GDM1 (cell line): ENCODE data around the gene KDM4F.

Source experiments
- DNase-seq: peaks from one replicate; lab custom pipeline; 2025; lab: John Stamatoyannopoulos, UW

The KDM4F gene

DNA sequence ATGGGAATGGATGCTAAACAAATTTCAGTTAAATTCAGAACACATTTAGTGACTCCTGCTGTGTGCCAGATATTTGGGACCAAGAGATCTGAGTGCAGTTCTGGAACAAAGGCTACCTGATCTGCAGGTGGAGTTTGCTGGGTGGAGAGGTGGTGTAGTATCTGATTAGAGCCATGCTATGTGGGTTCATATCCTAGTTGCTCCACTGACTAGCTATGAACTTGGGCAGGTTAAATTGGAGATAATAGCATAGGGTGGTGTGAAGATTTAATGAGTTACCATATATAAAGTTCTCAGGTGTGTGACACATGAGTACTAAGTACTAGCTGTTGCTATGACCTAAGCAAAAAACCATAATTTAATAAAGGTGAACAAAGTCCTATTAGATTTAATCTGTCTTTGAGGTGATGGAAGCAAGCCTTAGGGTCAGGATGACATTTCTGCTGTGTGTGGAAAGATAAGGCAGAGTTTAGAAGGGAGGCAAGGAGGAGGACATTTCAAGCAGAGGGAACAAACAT is 42.5 kb downstream of the KDM4F start:
- no peak for DNase-seq

DNA sequence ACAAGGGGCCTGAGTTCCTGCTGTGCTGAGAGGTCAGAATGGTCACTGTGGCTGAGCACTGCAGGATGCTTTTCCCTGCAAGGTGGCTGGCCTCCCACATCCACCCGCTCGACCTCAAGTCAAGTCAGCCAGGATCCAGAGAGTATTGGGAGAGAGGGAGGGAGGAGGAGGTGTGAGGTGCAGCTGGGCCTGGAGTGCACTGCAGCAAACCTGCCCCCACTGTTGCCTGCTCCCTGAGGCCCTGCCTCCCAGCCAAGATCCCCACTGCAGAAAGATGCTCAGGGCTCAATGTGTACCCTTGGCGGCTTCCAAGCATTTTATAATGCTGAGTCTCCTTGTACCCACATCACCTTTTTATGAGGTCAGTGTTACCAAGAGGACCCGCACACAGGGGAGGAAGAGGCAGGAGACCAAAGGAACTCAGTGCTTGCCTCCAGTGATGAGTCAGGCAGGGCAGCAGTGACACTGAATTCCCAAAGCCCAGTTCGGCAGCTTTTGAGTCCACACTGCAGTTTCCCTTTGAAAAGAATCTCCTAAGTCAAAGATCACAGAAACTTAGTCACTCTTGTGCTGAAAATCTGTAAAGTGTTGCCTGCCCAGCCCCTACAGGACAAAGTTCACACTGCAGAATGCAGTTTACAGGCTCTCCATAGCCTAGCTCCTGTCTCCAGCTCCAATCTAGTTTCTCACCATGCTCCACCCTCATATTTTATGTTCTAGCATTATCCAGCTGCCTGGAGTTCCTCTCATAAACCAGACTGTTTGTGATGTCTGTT is 43.5 kb downstream of the KDM4F start:
- DNase-seq = no peak

DNA sequence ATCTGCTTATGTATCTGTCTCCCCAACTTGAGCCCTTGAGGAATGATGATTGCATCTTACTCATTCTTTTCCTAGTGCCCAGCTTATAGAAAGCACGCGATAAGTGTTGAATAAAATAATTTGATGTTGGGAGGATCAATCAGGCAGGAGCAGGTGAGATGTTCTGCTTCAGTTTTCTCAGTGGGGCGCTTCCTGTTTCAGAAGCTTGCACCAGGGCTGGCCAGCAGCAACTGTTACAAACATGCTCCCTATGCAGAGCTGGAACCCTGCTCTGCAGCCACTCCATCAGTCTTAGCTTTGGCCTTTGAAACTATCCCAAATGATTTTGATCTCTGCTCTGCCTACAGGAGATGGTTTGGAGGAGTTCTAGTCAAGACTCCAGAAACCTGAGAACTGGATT is 44.3 kb downstream of the KDM4F start:
- no peak for DNase-seq

DNA sequence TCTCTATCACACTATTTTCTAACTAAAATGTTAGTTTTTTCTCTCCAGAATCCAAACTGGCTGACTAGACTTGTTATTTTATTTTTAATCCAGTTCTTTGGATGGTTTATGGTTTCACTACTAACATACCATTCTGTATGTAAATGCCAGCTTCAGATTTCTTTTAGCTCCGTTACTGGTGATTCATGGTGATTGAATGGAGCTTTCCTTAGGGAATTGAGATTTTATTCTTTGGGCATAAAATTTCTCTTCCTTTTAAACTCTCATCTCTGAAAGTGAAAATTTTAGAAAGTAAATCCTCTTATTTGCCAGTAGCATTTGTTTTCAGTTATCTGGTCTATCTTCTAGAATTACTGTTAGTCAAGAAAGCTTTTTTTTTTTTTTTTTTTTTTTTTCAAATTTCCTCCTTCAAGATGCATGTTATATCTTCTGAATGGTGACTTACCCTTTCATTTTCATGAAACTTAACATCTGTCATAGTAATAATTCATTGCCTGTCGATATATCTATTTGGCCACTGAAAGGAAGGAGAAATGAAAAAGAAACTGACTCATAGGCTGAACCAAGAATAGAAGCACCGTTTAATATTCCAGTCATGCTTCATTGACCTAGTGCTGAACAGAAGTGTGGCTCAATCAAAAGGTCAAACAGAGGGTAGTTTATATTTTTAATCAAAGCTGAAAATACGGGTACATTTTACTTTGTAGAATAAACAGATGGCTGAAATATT is 46.8 kb downstream of the KDM4F start:
- DNase-seq = no peak

DNA sequence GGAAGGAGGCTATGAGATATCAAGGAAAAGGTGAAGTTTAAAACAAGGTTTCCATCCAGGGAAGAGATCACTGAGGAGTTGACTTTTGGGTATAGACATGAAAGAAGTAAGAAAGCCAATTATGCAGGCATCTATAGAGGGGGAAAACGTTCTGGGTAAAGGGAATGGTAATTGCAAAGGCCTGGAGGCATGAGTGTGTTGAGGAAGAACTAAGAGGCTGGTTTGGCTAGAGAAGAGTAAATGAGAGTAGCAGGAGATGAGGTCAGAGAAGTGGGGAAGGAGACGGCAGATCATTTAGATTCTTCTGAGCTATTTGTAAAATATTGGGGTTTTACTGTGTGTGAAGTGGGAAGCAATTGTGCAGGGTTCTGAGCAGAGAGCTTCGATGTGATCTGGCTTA is 48.0 kb downstream of the KDM4F start:
- no peak for DNase-seq

DNA sequence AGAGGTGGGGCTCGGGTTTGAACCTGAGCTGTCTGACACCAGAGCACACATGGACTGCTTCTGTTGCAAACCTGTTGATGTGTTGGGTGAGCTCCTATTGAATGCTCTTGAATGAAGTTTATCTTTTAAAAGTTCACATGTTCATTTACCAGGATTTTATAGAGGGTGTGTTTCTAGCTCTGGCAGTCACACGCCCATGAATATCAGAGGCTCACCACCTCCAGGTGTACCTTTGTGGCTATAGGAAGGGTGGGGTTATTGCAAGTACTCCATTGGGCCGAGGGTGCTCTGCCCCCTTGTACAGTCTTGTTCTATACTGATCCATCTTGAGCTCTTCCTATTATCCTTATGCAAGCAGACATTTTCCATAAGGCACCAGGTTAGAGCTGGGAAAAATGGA is 49.6 kb downstream of the KDM4F start:
- DNase-seq = no peak

DNA sequence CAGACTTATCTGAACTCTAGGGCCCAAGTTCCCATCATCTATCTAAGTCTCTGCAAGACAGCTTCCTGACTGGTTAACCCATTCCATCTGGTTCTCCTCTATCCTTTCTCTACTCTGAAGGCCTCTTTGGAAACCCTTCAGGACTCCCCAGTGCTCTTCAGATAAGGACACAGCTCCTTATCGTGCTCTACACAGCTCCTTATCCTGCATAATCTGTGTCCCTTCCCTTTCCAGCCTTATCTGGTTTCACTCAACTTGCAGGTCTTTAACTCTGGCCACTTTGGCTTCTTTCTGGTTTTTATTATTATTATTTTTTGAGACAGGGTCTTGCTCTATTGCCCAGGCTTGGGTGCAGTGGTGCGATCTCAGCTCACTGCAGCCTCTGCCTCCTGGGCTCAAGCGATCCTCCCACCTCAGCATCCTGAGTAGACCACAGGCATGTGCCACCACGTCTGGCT is 51.0 kb downstream of the KDM4F start:
- no peak for DNase-seq
